ENCODE measurements around the gene WDR82.

WDR82 gene

DNA sequence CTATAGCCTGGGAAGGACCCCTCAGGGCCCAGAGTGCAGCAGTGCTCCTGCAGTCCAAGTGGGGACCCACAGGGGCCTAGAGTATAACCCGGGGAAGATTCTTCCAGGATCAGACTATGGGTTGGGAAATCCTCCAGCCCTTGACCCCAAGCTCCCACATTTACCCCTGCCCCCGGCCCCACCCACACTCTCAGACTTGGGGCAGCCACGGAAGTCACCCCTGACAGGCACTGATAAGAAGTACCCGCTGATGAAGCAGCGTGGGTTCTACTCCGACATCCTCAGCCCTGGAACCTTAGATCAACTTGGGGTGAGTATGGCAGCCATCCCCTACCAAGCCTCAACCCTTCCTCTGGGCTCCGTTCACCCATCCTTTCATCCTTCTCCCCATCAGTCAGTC lies 44.0 kb upstream of the WDR82 start:
- TF ChIP-seq, protein P1, sequence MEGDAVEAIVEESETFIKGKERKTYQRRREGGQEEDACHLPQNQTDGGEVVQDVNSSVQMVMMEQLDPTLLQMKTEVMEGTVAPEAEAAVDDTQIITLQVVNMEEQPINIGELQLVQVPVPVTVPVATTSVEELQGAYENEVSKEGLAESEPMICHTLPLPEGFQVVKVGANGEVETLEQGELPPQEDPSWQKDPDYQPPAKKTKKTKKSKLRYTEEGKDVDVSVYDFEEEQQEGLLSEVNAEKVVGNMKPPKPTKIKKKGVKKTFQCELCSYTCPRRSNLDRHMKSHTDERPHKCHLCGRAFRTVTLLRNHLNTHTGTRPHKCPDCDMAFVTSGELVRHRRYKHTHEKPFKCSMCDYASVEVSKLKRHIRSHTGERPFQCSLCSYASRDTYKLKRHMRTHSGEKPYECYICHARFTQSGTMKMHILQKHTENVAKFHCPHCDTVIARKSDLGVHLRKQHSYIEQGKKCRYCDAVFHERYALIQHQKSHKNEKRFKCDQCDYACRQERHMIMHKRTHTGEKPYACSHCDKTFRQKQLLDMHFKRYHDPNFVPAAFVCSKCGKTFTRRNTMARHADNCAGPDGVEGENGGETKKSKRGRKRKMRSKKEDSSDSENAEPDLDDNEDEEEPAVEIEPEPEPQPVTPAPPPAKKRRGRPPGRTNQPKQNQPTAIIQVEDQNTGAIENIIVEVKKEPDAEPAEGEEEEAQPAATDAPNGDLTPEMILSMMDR (conservative IDR thresholded peaks at IDR 0.05) = no peak
- H3K27ac ChIP-seq = no peak overlapping the region

DNA sequence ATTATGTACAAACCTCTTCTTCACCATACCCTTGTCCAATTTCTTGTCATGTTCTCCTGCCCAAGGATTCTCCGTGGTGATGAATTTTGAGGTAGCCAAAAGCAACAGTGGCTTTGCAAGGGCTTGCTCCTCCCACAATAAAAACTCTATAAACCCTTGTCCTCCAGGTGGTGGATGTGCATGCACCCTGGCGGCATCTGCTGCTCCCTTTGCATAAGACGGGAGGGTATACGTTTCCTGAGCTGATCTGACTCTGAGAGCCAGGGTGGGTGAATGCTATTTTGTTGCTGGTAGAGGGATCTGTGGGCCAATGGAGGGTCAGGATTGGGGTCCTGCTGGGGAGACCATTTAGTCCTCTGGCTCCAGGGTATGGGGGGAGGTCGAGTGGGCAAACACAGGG lies 43.0 kb upstream of the WDR82 start:
- TF ChIP-seq, protein P1 (conservative IDR thresholded peaks at IDR 0.05) = no peak
- H3K27ac ChIP-seq = no peak overlapping the region

DNA sequence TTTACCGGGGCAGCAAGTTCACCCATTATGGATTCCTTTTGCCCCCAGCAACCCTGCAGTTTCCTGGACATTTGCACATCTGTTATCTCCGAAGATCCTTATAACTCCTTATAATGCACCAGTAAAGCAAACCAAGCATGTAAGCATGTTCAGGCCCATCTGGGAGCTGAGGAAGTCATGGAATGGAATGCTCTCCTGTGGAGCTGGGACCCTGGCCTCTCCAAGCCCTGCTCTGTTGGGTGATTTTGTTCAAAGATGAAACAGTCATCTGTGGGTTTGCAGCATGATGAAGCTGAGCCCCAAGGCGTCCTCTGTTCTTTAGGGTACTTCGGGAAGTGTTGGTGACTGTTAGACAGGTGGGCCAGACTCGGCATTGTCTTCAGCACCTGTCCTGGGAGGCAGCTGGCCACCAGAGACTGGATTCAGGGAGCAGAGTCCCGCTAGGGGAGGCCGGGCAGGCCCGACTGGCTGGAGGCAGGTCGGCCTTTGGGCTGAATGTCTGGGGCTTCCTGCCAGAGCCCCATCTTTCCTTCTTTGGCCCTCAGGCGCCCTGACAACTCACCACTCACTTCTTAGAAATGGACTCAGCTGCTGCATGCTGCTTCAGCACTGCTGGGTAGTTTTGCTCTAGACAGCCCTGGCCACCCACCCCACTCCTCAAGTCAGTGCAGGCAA lies 41.6 kb upstream of the WDR82 start:
- H3K27ac ChIP-seq = no peak overlapping the region

DNA sequence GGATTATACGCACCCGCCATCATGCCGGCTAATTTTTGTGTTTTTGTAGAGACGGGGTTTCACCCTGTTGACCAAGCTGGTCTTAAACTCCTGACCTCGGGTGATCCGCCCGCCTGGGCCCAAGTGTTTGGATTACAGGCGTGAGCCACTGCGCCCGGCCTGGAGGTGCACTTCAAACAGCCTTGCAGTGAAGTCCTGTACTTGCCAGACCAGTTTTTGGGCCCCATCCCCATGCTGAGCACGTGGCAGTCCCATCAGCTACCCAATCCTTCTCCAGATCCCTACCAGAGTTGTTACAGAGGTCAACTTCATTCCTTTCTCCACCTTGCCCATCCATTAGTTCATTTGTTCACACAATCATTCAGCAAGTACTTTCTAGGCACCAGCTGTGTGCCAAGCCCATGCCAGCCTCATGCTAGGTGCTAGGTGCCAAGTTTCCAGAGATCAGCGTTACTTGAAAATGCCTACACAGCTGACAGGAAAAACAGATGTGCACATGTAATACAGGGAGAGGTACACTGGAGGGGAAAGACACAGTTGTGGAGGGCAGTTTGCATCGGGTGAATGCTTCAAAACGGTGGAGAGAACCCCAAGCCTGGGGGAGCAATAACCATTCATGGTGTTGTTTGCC lies 39.9 kb upstream of the WDR82 start:
- H3K27ac ChIP-seq = no peak overlapping the region
- TF ChIP-seq, protein P1 (conservative IDR thresholded peaks at IDR 0.05) = no peak

More for the DNA sequence above, 41.6 kb upstream of the WDR82 start:
- TF ChIP-seq, protein P1 (conservative IDR thresholded peaks at IDR 0.05) = no peak

DNA sequence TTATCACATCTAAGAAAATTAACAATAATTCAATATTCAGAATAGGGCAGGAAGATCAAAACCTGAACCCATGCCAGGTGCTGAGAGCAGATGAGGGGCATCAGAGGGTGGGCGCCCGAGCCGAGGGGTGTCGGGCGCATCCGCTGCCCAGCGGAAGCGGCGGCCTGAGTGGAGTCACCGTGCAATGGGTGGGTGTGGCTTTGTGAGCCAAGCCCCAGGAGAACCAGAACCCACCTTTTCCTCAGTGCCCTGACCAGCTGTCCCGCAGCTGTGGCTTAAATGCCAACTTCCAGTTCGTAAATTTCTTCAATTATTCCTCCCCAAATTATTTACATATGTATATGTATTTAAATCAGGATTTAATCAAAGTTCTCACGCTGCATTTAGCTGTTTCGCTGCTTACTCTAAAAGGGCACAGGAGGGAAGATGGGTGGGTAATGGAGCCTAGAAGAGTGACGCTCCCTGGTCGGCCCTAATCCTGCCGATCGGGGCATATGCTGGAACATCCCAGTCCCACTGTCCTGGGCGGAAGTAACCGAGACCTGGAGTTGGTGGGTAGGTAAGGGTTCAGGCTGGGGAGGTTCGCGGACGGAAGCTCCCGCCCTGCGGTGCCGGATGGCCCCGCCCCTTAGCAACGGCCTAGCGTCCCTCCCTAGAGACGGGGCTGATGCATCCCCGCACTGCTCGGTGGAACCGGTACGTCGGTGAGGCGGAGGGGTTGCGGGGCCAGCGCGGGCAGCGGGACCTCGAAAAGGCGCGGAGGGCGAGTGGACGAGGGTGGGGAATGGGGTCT lies 39.0 kb upstream of the WDR82 start:
- no peak overlapping the region for H3K27ac ChIP-seq
- TF ChIP-seq, protein P1 (conservative IDR thresholded peaks at IDR 0.05) = no peak

DNA sequence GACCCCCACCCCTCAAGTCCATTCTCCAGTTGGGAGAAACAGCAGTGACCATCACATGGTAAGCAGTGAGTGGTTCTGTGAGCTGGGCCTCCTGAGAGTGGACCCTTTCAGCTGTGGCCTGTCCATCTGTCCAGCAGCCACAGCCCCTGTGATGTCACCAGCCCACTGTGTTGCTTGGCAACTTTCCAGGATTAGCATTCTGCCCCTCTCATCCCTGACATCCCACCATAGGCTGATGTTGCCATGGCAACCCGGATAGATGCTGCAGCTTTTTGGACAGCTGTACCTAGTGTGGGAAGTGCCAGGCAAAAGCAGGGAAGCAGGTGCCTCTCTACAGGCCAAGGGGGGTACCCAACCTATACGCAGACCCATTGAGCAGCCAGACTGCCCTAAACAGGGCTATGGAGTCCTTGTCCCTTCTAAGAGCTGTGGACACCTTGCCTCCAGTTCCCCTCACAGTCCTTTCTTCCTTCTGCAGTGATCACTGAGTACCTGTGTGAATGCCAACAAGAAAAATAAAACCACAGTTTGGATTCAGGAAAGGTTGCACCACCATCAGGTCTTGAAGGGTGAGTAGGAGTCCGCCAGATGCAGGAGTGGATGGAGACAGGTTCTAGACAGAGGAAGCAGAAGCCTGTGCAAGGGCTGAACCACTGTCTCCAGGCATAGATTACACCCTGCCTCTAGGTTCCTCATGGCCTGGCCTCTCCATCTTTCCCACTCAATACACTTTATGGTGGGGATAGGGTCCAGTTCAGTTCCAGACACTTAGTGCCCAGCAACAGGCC lies 37.7 kb upstream of the WDR82 start, which contains the start of gene DNAH1:
DNAH1 (plus strand) TSS at position 343 of the 788 bp plus-strand sequence. CDS start 6,124 bp downstream, outside the sequence.
- TF ChIP-seq, protein P1 (conservative IDR thresholded peaks at IDR 0.05) = no peak
- H3K27ac ChIP-seq = no peak within 1 kb of the TSS
